Liver (tissue), 9 donors: ENCODE data around the gene SLC35A1. TPM values are rescaled to one million over a fixed set of nuclear protein-coding genes. Genes with fewer than 3 reads are reported as not detected.

ENCODE experiments used
- DNase-seq: peaks from one replicate; pipeline ENCODE4 v3.0.0-alpha.2; 2017; ENCODE audit warnings: low spot score
- H3K27ac ChIP-seq, 2 donors: one replicate each; pipeline ENCODE4 v1.7.0; 2013; ENCODE audit warnings: inconsistent platforms in 2 of 2, low read length in 2 of 2, control low read depth in 1 of 2, low read depth in 1 of 2, mild to moderate bottlenecking in 1 of 2
- H3K27me3 ChIP-seq, 4 donors: one replicate each; pipeline versions ENCODE4 v1.6.1 to v1.7.0; 2013; ENCODE audit warnings: low read length in 3 of 4, inconsistent platforms in 1 of 4, mild to moderate bottlenecking in 1 of 4, moderate library complexity in 1 of 4; ENCODE audit not compliant: control insufficient read depth in 4 of 4, insufficient read depth in 4 of 4
- H3K36me3 ChIP-seq, 4 donors: one replicate each; pipeline versions ENCODE4 v1.6.1 to v1.7.0; 2013; ENCODE audit warnings: low read length in 3 of 4, mild to moderate bottlenecking in 3 of 4, low read depth in 1 of 4, moderate library complexity in 1 of 4; ENCODE audit not compliant: control insufficient read depth in 4 of 4, insufficient read depth in 3 of 4
- H3K4me1 ChIP-seq, 4 donors: one replicate each; pipeline versions ENCODE4 v1.6.1 to v1.7.0; 2013; ENCODE audit warnings: low read length in 3 of 4, mild to moderate bottlenecking in 3 of 4, moderate library complexity in 1 of 4; ENCODE audit not compliant: control insufficient read depth in 4 of 4, insufficient read depth in 4 of 4
- H3K4me3 ChIP-seq, 3 donors: one replicate each; pipeline versions ENCODE4 v1.6.1 to v1.7.0; 2013; ENCODE audit warnings: low read length in 3 of 3, control low read depth in 1 of 3, low read depth in 1 of 3, mild to moderate bottlenecking in 1 of 3
- H3K9ac ChIP-seq, 2 donors: one replicate each; pipeline ENCODE4 v1.7.0; 2013; ENCODE audit warnings: low read length in 2 of 2, mild to moderate bottlenecking in 2 of 2, moderate library complexity in 2 of 2, control low read depth in 1 of 2, low read depth in 1 of 2
- H3K9me3 ChIP-seq, 4 donors: one replicate each; pipeline versions ENCODE4 v1.6.1 to v1.7.0; 2013; ENCODE audit warnings: low read length in 3 of 4; ENCODE audit not compliant: control insufficient read depth in 4 of 4
- ATF3 ChIP-seq: IDR thresholded peaks from 2 replicates; pipeline ENCODE4 v1.6.1; 2016; ENCODE audit warnings: antibody characterized with exemption
- EGR1 ChIP-seq, 2 donors: IDR thresholded peaks; 2 replicates each; pipeline ENCODE4 v1.6.1; 2016 to 2018; ENCODE audit warnings: antibody characterized with exemption in 2 of 2, low read depth in 2 of 2
- FOXA1 ChIP-seq: IDR thresholded peaks from 2 replicates; pipeline ENCODE4 v1.6.1; 2016; ENCODE audit warnings: antibody characterized with exemption
- FOXA2 ChIP-seq: IDR thresholded peaks from 2 replicates; pipeline ENCODE4 v1.6.1; 2016; ENCODE audit warnings: antibody characterized with exemption
- GABPA ChIP-seq, 2 donors: IDR thresholded peaks in 1 of 2; conservative IDR thresholded peaks in 1 of 2; 2 replicates each; pipeline ENCODE4 v1.6.1; 2016; ENCODE audit warnings: antibody characterized with exemption in 2 of 2, mild to moderate bottlenecking in 1 of 2, moderate library complexity in 1 of 2
- HNF4A ChIP-seq, 2 donors: conservative IDR thresholded peaks; 2 replicates each; pipeline ENCODE4 v1.6.1; 2016; ENCODE audit warnings: antibody characterized with exemption in 2 of 2, mild to moderate bottlenecking in 2 of 2
- HNF4G ChIP-seq: IDR thresholded peaks from 2 replicates; pipeline ENCODE4 v1.6.1; 2016; ENCODE audit warnings: antibody characterized with exemption
- NR2F2 ChIP-seq: IDR thresholded peaks from 2 replicates; pipeline ENCODE4 v1.6.1; 2016; ENCODE audit warnings: antibody characterized with exemption
- RXRA ChIP-seq, 2 donors: IDR thresholded peaks; 2 replicates each; pipeline ENCODE4 v1.6.1; 2017 to 2018; ENCODE audit warnings: antibody characterized with exemption in 2 of 2, mild to moderate bottlenecking in 1 of 2
- SP1 ChIP-seq: IDR thresholded peaks from 2 replicates; pipeline ENCODE4 v1.6.1; 2018; ENCODE audit warnings: antibody characterized with exemption, mild to moderate bottlenecking
- YY1 ChIP-seq: IDR thresholded peaks from 2 replicates; pipeline ENCODE4 v1.6.1; 2016; ENCODE audit warnings: antibody characterized with exemption, mild to moderate bottlenecking
- WGBS: extraction: QIAGEN DNeasy Blood & Tissue Kit; methylation state at CpG from one replicate; pipeline ENCODE4 v1.1.7; 2013; 5-methylcytosine and 5-hydroxymethylcytosine counted together
- polyA plus RNA-seq, 2 donors: library from polyadenylated mRNA; stranded (reverse) in 1 of 2; unstranded in 1 of 2; fragments of 200-250 nt in 1 of 2; fragments of >200 nt in 1 of 2; fragmentation: Nextera tagmentation in 1 of 2; extraction: Ambion mirVana in 1 of 2; gene quantifications; one replicate each; pipeline versions ENCODE4 v1.2.1 to v1.2.3, GENCODE V29; 2013 to 2015
- total RNA-seq, 2 donors: library from RNA; depleted of rRNA; stranded (reverse); fragments of >200 nt; gene quantifications; one replicate each; pipeline ENCODE4 v1.2.3, GENCODE V29; 2014
- TF ChIP-seq, protein P1 (sequence below): IDR thresholded peaks from 2 replicates; pipeline ENCODE4 v1.6.1; 2016; ENCODE audit warnings: antibody characterized with exemption
- TF ChIP-seq, protein P2 (sequence below): IDR thresholded peaks from 2 replicates; pipeline ENCODE4 v1.6.1; 2016; ENCODE audit warnings: antibody characterized with exemption, mild to moderate bottlenecking
- donor health status: healthy.
- donor health status: healthy.
- donor health status: healthy.
- donor health status: healthy.
- donor health status: healthy.

SLC35A1 gene
- total and polyA plus RNA-seq, 4 donors: 9.0 to 13.7 (median 10.6) TPM

GRCh38 chr6:87494761-87495422, 22.1 kb downstream of the SLC35A1 start:
- no peak for TF ChIP-seq HNF4A (conservative IDR thresholded peaks at IDR 0.05)
- no peak for TF ChIP-seq HNF4G
- no peak for TF ChIP-seq YY1
- TF ChIP-seq FOXA1: no peak
- TF ChIP-seq, protein P1, sequence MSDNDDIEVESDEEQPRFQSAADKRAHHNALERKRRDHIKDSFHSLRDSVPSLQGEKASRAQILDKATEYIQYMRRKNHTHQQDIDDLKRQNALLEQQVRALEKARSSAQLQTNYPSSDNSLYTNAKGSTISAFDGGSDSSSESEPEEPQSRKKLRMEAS: no peak
- TF ChIP-seq RXRA (IDR thresholded peaks at IDR 0.05): no peak
- no peak for TF ChIP-seq SP1
- no peak for TF ChIP-seq FOXA2
- TF ChIP-seq, protein P2, sequence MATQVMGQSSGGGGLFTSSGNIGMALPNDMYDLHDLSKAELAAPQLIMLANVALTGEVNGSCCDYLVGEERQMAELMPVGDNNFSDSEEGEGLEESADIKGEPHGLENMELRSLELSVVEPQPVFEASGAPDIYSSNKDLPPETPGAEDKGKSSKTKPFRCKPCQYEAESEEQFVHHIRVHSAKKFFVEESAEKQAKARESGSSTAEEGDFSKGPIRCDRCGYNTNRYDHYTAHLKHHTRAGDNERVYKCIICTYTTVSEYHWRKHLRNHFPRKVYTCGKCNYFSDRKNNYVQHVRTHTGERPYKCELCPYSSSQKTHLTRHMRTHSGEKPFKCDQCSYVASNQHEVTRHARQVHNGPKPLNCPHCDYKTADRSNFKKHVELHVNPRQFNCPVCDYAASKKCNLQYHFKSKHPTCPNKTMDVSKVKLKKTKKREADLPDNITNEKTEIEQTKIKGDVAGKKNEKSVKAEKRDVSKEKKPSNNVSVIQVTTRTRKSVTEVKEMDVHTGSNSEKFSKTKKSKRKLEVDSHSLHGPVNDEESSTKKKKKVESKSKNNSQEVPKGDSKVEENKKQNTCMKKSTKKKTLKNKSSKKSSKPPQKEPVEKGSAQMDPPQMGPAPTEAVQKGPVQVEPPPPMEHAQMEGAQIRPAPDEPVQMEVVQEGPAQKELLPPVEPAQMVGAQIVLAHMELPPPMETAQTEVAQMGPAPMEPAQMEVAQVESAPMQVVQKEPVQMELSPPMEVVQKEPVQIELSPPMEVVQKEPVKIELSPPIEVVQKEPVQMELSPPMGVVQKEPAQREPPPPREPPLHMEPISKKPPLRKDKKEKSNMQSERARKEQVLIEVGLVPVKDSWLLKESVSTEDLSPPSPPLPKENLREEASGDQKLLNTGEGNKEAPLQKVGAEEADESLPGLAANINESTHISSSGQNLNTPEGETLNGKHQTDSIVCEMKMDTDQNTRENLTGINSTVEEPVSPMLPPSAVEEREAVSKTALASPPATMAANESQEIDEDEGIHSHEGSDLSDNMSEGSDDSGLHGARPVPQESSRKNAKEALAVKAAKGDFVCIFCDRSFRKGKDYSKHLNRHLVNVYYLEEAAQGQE: no peak
- Histone ChIP-seq H3K27ac (no peak overlapping the region), H3K27me3 (no peaks in the 10 kb centered on the region), H3K9ac (no peak overlapping the region), H3K4me1 (no peaks in the 10 kb centered on the region), H3K4me3 (no peak overlapping the region), H3K9me3 (no peaks in the 10 kb centered on the region), H3K36me3 (peaks cover 1 to 5% (median 3%) of the 10 kb centered on the region in 4 donors)
- DNase-seq: no peak
- 90% methylated on average over 8 of the region's 8 CpGs for WGBS

- Histone ChIP-seq H3K36me3 (peaks cover 1 to 15% (median 9%) of the 10 kb centered on the region in 4 donors), H3K27me3 (no peaks in the 10 kb centered on the region), H3K9ac (no peak overlapping the region), H3K4me3 (no peak overlapping the region), H3K9me3 (no peaks in the 10 kb centered on the region), H3K4me1 (peaks cover 0 to 3% (median 0%) of the 10 kb centered on the region in 4 donors), H3K27ac (no peak overlapping the region)
- TF ChIP-seq NR2F2: no peak
- no peak for TF ChIP-seq GABPA (IDR thresholded peaks at IDR 0.05 in 1 of 2, conservative IDR thresholded peaks at IDR 0.05 in 1 of 2)
- TF ChIP-seq ATF3: no peak
- TF ChIP-seq EGR1 (IDR thresholded peaks at IDR 0.05; ENCODE audit: low read depth in 2 of 2): no peak
- no peak for DNase-seq
Measured at GRCh38 chr6:87498048-87498447, 25.3 kb downstream of the SLC35A1 start.

DNA sequence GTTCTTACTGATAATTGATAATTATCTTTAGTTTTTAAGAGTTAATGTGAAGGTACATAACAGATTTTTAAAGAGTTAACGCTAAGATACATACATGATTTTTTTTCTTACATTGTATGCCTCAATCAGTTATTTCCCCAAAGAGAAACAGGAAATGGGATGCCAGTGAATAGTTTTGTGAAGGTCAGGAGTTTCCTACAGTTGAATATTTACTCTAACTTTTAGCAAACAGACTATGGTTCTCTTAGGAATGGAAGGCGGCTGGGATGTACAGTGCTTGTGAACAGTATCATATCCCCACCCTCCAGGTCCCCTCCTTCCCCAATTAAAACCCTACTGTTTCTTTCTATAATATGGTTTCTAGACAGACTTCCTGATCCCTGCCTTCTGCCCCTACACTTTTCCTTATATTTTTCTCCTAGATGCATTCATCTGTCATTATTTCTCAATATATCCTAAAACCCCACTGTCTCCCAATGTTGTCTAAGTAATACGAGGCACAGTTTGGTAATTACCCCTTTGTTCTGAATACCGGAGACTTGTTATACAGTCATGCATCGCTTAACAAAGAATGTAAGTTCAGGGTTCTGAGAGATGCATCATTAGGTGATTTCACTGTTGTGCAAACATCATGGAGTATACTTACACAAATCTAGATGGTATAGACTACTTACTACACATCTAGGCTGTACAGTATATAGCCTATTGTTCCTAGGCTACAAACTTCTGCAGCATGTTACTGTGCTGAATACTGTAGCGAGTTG, 29.2 kb downstream of the SLC35A1 start:
- no peak for DNase-seq
- no peak for TF ChIP-seq EGR1 (IDR thresholded peaks at IDR 0.05; ENCODE audit: low read depth in 2 of 2)
- no peak overlapping the region for H3K9ac ChIP-seq
- H3K36me3 ChIP-seq: peaks cover 0 to 22% (median 9%) of the 10 kb centered on the region in 4 donors
- H3K9me3 ChIP-seq: no peaks in the 10 kb centered on the region
- WGBS: 91% methylated on average over 6 of the region's 6 CpGs
- no peak overlapping the region for H3K27ac ChIP-seq
- no peaks in the 10 kb centered on the region for H3K27me3 ChIP-seq
- peaks cover 0 to 3% (median 0%) of the 10 kb centered on the region in 4 donors for H3K4me1 ChIP-seq
- no peak overlapping the region for H3K4me3 ChIP-seq
